Kidney tubule cell (primary cell): ENCODE results near the gene GBE1.

Source experiments
- DNase-seq: peaks from one replicate; pipeline ENCODE4 v3.0.0-alpha.2; 2018; ENCODE audit warnings: low spot score

Gene GBE1

DNA sequence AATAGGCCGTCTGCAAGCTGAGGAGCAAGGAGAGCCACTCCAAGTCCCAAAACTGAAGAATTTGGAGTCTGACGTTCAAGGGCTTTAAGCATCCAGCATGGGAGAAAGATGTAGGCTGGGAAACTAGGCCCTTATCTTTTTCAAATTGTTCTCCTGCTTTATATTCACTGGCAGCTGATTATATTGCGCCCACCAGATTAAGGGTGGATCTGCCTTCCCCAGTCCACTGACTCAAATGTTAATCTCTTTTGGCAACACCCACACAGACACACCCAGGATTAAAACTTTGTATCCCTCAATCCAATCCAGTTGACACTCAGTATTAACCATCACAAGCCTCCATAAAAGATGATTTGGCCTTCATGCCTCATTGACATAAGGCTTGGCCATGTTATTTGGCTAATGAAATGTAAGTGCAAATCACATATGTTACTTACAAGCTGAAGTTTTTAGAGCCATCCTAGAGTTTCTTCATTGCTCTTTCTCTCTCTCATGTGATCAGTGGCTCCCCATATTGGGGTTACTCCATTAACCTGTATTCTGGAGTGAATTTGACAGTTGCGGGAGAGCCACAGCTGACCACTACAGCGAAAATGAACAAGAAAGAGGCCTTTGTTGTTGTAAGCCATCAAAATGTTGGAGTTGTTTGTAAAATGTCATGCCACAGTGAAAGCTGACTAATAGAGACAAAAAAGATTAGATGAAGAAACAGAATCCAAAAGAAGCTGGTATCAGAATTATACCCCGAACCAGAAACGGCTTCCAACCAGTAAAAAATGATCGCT is 61.7 kb downstream of the GBE1 start:
- no peak for DNase-seq

DNA sequence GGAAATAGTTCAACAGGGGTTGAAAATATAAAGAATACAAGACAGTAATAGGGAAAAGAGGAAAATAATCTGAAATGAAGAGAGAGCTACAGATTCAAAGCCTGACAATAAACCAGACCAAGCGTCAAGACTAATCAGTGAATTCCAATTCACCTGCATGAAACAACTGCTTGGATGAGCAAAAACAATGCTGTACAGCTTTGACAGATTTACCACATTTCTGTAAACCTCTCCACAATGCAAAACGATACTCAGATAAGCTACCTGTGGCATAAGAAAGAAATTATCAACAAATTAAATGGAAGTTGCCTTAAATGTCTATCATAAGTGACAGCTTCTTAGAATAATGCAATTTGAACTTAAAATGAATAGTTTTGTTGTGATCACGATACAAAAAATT is 65.4 kb downstream of the GBE1 start:
- DNase-seq, result no peak

DNA sequence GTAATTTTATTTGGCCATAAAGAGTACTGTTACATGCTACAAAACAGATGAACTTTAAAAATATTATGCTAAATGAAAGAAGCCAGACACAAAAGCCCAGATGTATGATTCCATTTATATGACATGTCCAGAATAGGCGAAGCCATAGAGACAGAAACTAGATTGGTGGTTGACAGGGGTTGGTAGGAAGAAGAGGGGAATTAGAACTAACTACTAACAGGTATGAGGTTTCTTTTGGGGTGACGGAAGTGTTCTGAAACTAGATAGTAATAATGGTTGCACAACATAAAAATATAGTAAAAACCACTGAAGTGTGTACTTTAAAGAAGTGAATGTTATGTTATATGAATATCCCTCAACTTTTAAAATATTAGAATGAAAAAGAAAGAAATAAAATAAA is 66.1 kb downstream of the GBE1 start:
- no peak for DNase-seq

DNA sequence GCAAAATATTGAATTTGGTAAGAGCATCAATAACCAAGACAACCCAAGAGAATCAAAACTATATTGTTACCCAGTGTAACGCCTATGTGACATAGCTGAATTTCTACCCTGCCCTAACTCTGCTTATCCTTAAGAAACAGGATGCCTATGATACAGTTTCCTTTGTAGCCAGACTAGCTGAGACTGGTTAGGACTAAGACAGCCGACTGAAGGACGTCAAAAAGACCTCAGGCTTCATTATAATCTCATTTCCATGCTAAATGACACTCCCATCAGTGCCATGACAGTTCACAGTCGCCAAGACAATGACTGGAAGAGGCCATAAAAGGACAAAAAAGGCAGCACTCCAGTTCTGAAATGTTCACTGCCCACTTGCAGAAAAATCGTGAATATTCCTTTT is 66.8 kb downstream of the GBE1 start:
- DNase-seq, result no peak

DNA sequence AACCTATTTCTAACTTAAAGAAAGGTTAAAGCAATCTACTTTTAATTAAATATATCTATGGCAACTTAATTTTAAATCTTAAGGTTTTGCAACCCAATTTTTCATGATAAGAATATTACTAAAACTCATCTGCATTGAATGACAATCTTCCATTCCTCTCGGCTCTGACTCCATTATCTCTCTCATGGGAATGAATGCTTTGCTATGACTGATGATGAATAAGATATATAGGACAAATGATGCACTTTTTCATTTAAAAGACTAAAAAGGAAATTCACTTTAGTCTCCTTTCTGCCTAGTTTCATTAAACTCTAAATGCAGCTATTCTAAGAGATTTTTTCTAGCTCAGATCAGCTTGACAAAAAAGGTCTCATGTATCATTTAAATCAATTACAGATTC is 68.7 kb downstream of the GBE1 start:
- DNase-seq, result no peak

DNA sequence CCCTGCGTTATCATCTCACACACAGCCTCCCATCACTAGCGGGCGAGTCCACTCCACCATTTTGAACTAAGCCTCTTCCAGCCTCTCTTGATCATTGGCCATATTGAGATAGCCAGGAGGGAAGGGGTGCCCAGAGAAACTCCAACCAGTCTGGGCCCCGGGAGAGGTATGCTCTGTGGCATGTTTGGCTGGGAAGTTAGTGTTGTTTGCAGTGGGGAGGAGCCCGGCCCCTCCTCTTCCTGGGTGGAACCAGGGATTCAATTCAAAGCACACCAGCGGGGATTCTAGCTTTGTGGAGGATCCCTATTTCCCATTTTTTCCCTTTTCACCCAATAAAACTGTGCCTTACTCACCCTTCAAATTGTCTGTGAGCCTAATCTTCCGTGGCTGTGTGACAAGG is 71.8 kb downstream of the GBE1 start:
- DNase-seq, result no peak

- DNase-seq, result peak; percentile 76
Observed at GRCh38 chr3:81684751-81685395, 76.6 kb downstream of the GBE1 start.

DNA sequence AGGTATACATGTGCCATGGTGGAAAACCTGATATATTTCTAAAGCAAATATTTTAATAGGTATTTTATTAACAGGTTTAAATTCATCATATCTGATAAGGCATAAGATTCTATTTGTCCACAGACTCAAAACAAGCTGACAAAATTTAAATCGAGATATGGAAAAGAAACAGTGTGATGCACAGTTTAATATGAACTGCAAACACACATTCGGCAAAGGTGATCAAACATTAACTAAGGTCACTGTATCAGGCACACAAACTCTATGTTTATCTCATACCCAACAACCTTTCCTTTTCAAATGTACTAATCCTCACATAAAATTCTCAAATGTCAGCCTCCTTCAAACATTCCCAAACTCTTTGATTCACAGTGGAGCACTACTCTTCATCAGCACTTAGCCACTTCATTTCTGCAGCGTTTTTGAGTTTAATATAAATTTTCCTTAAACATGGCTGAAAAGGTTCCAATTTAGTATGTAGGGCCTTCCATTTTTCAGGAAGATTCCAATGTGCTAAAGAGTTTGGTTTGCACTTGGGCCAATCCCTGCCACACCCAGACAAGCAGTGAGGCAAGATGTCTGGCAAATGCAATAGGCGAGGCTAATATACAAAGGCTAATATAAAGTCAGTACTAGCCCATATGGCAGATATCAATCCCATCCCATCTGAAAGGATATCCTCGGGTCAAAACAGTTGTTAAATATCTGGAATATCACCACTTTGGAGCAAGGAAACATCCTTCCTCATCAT is 84.6 kb downstream of the GBE1 start:
- DNase-seq, result no peak

DNA sequence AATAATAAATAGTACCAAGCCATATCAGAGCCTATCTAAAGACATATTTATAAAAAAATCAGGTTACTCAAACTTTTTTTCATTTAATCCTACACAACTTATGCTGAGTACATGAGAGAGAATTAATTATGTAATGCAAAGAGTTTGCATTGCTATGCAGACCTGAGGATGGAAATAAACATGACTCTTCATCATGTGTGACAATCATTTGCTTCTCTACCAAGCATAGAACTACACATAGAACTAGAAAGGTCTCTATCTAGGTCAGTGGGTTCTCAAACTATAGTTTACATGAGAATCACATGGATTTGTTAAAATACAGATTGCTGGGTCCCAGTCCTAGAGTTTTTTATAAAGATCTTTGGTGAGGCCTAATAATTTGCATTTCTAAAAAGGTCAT is 86.8 kb downstream of the GBE1 start:
- DNase-seq, result no peak

DNA sequence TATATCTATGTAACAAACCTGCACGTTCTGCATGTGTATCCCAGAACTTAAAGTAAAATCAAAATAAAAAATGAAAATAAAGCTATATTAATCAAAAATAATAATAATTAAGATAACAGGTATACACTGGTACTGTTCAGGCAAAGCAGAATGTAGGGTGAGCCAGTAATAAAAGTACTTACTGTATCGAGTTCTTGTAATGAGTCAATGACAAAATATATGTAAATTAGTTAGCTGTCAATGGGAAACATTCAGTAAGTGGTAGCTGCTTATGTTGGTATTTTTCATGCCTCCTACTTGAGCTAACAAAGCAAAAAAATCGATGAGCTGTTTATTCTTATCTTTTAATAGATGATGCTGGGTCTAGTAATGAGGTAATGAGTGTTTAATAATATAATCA is 93.2 kb downstream of the GBE1 start:
- no peak for DNase-seq

- DNase-seq, result peak; percentile 17
Observed at GRCh38 chr3:81666502-81667121, 94.8 kb downstream of the GBE1 start.

- no peak for DNase-seq
Observed at GRCh38 chr3:81663114-81663513, 98.3 kb downstream of the GBE1 start.

DNA sequence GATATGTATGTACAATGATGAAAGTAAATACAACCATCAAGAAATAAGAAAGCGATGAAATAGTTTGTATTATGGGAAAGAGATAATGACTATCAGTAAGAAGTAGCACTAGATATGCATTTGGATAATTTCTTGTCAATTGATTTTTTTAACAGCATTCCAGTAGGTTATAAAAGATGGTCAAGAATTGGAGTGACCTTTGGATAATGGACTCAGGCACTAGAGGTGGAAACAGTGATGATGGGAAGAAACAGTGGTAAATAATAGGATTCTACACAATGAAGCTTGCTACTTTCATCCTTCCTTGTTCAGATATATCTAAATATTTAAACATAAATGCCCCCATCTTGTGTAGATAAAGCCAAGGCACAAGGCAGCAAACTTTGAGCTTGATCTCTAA is 101.4 kb downstream of the GBE1 start:
- DNase-seq, result no peak

DNA sequence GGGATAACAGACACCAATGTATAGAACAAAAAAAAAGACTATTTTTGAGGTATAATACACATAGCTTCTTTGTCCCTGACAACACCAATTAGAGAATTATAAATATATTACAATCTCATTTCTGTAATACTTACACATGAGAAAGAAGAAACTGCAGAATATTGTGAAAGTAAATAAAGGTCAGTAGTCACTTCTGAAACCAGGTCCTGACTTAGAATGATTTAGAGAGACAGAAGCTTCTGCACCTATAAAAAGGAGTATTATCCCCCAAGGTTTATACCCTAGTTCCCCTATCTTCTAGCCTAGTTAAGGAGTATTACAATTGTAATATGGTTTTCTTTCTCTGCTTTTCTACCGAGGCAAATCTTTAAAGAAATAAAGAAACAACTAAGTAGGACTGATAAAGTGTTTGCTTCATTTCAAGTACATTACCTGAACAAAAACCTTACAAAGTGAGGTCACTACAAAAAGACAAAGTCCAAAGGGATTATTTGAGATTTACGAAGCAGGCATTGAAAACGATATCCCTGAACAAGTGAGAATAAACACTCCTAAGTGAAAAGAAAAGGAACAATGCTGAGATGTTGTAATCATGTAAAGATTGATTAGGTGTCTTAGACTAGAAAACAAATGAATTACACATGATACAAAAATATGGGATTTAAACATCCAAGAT is 103.0 kb downstream of the GBE1 start:
- no peak for DNase-seq

- no peak for DNase-seq
Observed at GRCh38 chr3:81651139-81651538, 110.3 kb downstream of the GBE1 start.

DNA sequence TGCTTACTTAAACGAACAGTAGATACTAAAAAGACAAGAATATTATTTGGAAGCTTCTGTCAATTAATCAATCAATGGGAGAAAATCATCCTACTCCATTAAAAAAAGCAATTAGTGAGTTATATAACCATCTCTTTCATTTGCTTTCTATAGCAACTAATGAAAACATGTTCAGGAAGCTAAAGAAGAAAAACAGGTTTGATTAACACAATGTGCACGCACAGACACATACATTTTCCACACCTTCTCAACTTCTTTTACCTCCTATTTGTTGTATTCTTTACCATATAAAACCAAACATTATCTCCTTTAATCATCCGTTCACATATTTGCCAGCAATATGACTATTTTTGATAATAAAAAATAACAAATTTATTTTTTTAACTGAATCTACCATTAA is 111.3 kb downstream of the GBE1 start:
- DNase-seq, result no peak

GRCh38 chr3:81645248-81645647 is 116.2 kb downstream of the GBE1 start:
- no peak for DNase-seq

- peak; percentile 14 for DNase-seq
Observed at GRCh38 chr3:81643721-81644120, 117.7 kb downstream of the GBE1 start.

DNA sequence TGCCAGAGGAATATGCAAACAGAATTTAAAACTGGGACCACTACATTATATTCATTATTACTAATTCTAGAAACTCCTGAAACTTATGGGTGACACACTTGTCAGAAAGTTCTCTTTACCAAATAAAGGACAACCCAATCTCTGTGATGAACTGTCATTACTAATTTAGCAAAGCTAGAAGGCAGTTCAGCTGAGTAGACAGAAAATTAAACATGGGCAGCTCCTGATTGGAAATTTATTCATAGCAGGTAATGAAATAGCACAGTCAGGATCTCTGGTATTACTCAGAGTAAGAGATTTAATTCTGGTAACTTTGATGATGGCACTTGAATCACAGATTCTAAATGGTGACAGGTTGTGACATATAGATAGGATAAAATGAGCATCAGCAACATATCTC is 123.0 kb downstream of the GBE1 start:
- DNase-seq, result no peak

DNA sequence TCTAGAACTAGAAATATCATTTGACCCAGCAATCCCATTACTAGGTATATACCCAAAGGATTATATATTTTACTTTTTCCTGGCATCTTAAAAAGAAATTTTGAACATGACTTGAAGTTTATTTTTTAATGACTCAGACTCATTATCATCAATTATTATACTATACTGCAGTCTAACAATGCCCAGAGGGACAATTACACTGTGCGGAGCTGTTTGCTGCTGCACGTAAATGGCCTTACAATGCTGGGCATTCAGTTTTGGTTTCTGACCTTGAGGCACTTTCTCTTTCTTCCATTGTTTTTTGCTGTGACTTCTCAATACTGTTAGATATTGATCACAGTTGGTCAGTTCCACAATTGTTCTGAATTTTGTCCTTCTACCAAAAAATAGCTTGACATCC is 128.8 kb downstream of the GBE1 start:
- DNase-seq, result no peak

GRCh38 chr3:81624756-81625155 is 136.7 kb downstream of the GBE1 start:
- no peak for DNase-seq

GRCh38 chr3:81622395-81622794 is 139.1 kb downstream of the GBE1 start:
- DNase-seq, result no peak
